Left forelimb (tissue), 1 donor: ENCODE results near the gene PPM1H.

Experiments used
- DNase-seq: peaks from one replicate; pipeline ENCODE4 v3.0.0-alpha.2; 2018; ENCODE audit warnings: low spot score

Gene PPM1H

DNA sequence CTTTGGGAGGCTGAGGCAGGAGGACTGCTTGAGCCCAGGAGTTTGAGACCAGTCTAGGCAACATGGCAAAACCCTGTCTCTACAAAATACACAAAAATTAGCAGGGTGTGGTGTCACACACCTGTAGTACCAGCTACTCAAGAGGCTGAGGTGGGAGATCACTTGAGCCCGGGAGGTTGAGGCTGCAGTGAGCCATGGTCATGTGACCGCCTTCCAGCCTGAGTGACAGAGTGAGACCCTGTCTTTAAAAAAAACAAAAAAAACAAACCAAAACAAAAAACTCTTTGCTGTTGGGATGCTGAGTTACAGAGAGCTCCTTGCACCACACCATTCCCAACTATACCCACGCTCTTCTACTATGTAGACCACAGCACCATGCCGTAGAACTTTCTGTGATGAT, 221.2 kb downstream of the PPM1H start:
- no peak for DNase-seq

- DNase-seq, result no peak
Measured at GRCh38 chr12:62712681-62713573, 222.0 kb downstream of the PPM1H start.

GRCh38 chr12:62711631-62712241, 223.2 kb downstream of the PPM1H start:
- no peak for DNase-seq

- no peak for DNase-seq
Measured at GRCh38 chr12:62709311-62709710, 225.6 kb downstream of the PPM1H start.

GRCh38 chr12:62707939-62708338, 227.0 kb downstream of the PPM1H start:
- DNase-seq, result no peak

DNA sequence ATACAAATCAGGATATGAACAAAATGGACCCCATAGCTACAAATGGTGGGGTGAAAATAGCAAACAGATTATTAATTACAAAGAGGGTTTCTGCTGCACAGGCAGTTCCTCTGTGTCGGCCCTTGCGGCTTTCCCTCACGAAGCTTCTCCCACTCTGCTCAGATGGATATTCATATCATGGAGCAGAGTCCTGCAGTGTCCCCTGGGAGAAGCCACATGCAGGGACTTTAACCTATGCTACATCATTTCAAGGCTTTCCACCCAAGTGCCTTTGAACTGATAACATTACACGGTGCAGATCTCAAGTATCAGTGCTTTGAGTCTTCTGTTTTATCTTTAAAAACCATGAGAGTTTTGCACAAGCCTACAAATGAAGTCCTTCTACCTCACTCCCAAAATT, 229.1 kb downstream of the PPM1H start:
- no peak for DNase-seq

DNA sequence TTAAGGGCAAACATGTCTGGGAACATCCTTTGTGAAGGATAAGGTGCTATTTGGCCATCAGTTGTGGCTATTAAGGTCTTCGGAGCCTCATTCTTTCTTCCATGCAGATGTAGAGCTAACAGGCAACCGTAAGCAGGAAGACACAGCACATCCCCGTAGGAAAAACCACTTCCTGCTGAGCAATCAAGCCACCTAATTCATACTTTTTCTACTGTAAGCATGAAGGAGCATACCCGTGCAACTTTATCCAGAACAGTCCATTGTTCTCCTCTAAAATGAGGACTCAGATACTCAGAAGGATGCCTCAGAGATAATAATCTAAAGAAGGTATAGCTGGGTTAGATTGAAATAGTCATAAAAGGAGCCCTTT, 232.0 kb downstream of the PPM1H start:
- no peak for DNase-seq

- DNase-seq, result no peak
Measured at GRCh38 chr12:62701492-62701891, 233.5 kb downstream of the PPM1H start.

DNA sequence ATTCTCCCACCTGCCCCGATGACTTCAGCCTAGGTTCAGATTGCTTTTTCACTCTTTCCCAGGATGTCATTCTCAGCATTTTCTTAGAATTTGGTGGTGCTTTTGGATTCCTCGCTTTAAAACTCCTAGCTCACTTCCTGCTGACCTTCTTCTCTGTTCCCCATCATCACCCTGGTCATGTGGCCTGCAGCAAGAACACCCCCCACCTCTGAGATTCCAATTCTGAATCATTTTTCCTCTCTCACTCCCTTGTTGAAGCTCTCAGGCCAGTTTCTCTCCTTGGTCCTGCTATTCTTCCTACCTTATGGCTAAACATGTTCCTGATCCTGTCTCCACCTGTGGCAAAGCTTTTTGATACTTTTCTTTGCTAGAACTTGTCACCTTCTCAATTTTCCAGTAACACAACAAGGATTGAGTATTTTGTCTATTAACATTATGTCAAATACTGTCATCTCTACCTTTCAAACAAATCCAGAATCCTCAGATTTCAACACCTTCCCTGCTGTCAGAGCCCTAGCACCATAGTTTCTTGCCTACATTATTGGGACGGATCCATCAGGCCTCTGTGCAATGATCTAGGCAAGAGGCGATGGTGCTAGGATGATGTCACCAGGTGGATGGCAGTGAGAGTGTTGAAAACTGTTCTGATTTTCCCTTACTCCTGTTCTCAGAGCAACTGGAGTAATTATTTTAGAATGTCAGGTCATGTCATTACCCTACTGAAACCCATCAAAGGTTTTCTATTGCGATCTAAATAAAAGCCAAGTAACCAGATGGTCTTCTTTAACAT, 234.7 kb downstream of the PPM1H start:
- no peak for DNase-seq

- no peak for DNase-seq
Measured at GRCh38 chr12:62698701-62699101, 236.2 kb downstream of the PPM1H start.

DNA sequence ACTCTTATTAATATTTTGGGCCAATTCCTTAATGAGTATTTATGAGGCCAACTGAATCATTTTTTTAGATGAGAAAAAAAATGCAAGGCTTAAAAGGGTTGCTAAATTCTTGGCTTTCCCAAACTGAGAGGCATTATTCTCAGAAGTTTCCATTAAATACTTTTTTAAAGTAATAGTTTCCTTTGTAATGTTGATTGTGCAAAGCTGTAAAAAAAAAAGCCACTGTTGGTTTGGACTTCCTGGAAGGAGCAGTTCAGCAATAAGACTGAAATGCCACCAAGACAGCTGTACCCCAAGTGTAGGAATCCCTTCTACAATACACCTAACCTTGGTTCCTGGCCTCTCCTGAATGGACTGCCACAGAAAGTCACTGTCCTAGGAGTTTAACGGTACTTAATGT, 237.1 kb downstream of the PPM1H start:
- no peak for DNase-seq

GRCh38 chr12:62695696-62696095, 239.3 kb downstream of the PPM1H start:
- no peak for DNase-seq

DNA sequence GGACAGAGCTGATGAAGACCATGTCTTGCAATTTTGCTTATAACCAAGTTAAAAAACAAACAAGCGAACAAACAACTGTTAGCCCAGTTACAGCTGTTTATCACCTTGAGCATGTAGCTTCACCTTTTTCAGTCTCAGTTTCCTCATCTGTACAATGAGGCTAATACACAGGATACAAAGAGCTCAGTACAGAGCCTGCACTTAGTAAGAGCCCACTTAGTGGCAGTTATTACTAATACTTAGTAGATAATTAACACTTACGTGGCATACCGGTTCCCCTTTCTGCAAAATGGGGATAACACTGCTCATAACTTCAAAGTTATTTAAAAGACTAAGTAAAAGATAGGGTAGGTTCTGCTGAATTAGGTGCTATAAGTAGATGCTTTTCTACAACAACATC, 240.3 kb downstream of the PPM1H start:
- DNase-seq, result no peak

DNA sequence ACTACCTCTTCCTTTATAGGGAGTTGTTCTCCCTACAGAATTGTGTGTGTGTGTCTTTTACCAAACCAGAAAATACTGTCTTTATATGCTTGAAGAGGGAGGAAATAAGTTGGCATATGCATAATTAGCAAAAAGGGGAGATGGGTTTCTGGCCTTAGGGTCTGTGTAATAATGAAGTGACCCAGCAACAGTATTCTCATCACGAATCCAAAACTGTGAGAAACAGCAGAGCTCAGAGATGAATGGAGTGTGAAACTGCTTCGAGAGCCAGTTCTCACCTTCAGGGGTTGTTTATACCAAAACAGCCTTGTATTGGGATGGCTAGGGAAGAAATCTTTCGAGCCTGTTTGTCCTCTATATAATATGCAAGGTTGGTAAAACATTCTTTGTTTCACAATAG, 240.8 kb downstream of the PPM1H start:
- DNase-seq, result no peak

- DNase-seq, result no peak
Measured at GRCh38 chr12:62693376-62694050, 241.4 kb downstream of the PPM1H start.

DNA sequence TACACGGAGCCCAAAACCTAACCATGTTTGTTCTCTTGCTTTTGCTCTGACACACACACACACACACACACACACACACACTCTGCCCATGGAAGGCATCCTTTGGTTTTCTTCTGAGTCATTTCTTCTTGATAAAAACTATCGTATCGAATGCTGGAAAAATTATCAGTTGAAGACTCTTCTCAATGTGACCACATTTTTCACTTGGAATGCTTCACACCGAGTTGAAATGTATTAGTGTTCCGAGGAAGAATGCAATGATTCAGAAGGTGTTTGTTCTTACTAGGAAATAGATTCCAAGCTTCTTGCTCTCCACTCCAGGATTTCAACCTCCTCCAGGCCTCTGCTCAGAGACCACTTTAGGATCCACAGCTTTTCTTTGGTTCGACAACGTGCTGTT, 242.1 kb downstream of the PPM1H start:
- DNase-seq, result no peak

DNA sequence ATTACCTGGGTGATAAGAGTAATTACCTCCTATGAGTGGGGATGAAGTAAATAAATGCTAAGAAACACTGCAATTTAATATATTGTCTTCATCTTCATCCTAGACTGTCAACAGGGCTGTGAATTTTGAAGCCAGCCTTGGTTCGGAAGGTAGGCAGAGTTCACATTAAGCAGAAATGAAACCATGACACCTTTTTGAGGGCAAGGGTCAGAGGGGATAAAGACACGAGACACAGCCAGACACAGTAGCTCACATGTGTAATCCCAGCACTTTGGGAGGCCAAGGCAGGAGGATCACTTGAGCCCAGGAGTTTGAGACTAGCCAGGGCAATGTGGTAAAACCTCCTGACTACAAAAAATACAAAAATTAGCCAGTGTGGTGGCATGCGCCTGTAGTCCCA, 243.6 kb downstream of the PPM1H start:
- no peak for DNase-seq

- DNase-seq, result no peak
Measured at GRCh38 chr12:62689042-62689839, 245.7 kb downstream of the PPM1H start.

DNA sequence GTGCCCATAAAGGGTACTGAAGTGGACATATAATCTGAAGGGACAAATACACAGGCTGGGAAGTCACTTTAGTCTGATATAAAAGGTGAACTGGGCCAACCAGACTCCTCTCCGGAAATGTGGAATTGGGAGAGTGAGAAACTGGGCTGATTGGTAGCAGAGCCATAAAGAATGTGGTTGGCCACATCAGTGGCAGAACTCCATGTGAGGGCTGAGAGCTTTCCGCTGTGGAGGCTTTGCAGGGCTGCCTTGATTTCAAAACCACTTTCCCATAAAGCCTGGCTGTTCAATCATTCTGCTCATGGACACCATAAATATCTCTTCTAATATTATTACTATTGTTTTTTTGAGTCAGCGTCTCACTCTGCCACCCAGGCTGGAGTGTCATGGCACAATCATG, 248.0 kb downstream of the PPM1H start:
- no peak for DNase-seq

GRCh38 chr12:62684570-62685295, 250.2 kb downstream of the PPM1H start:
- DNase-seq, result peak; percentile 91
